ENCODE measurements around the gene CUL5. TPM values are rescaled to one million over a fixed set of nuclear protein-coding genes. Genes with fewer than 3 reads are reported as not detected.

CUL5 gene
- total RNA-seq, 2 experiments from 2014 or later = 18.8 to 39.7 TPM

GRCh38 chr11:108019870-108020540 is 11.3 kb downstream of the CUL5 start:
- Histone ChIP-seq H2AFZ (ENCODE audit: low read length) (no peak overlapping the region), H4K20me1 (ENCODE audit: insufficient read depth, low read length) (peaks cover 28% of the 10 kb centered on the region), H3K4me1 (ENCODE audit: insufficient read depth, low read length, poor library complexity, severe bottlenecking) (no peaks in the 10 kb centered on the region), H3K4me2 (ENCODE audit: low read length) (no peak overlapping the region), H3K27ac (ENCODE audit: low read depth, low read length, poor library complexity, severe bottlenecking) (no peak overlapping the region), H3K4me3 (ENCODE audit: low read depth, low read length, poor library complexity, severe bottlenecking) (no peak overlapping the region), H3K79me2 (ENCODE audit: insufficient read depth, low read depth, low read length) (peaks cover 100% of the 10 kb centered on the region), H3K9me2 (ENCODE audit: insufficient read depth, low read length) (0 out of 2 replicates have a peak, but pooled peaks cover 2% of the 10 kb centered on the region), H3K9me3 (ENCODE audit: low read length) (no peaks in the 10 kb centered on the region), H3K36me3 (ENCODE audit: insufficient read depth, low read length) (peaks cover 24% of the 10 kb centered on the region)
- no peak for TF ChIP-seq EZH2phosphoT487 (IDR thresholded peaks at IDR 0.05; ENCODE audit: borderline replicate concordance, low read depth, low read length)
- TF ChIP-seq CTCF (conservative IDR thresholded peaks at IDR 0.05; ENCODE audit: low read length) = no peak
- ChIA-PET POLR2A (interaction anchor here (0.7 to 1.0 kb wide), 5 partner anchors 8 to 804 kb away, joined by 3 to 4 read pairs (median 4); no protein-coding TSS in a partner anchor), CTCF (ENCODE audit: unreplicated experiment) (no interaction called here)
- intact Hi-C loops (cut with micrococcal nuclease; ENCODE audit: unreplicated experiment) = no loop called here
- no TSS peak for BruUV-seq (replicated peaks)
- DNase-seq (ENCODE audit: low spot score) = no peak

GRCh38 chr11:108025387-108026080 is 16.8 kb downstream of the CUL5 start:
- Histone ChIP-seq H3K79me2 (ENCODE audit: insufficient read depth, low read depth, low read length) (peaks cover 100% of the 10 kb centered on the region), H3K4me3 (ENCODE audit: low read depth, low read length, poor library complexity, severe bottlenecking) (no peak overlapping the region), H3K4me1 (ENCODE audit: insufficient read depth, low read length, poor library complexity, severe bottlenecking) (no peaks in the 10 kb centered on the region), H3K9me2 (ENCODE audit: insufficient read depth, low read length) (0 out of 2 replicates have a peak, but pooled peaks cover 2% of the 10 kb centered on the region), H2AFZ (ENCODE audit: low read length) (no peak overlapping the region), H3K36me3 (ENCODE audit: insufficient read depth, low read length) (peaks cover 45% of the 10 kb centered on the region), H3K4me2 (ENCODE audit: low read length) (no peak overlapping the region), H3K9me3 (ENCODE audit: low read length) (no peaks in the 10 kb centered on the region), H3K27ac (ENCODE audit: low read depth, low read length, poor library complexity, severe bottlenecking) (no peak overlapping the region), H4K20me1 (ENCODE audit: insufficient read depth, low read length) (peaks cover 20% of the 10 kb centered on the region)
- POLR2A ChIA-PET = no interaction called here
- intact Hi-C loops (cut with micrococcal nuclease; ENCODE audit: unreplicated experiment) = no loop called here
- CTCF ChIA-PET (ENCODE audit: unreplicated experiment) = no interaction called here
- no peak for TF ChIP-seq CTCF (conservative IDR thresholded peaks at IDR 0.05; ENCODE audit: low read length)
- no peak for TF ChIP-seq EZH2phosphoT487 (IDR thresholded peaks at IDR 0.05; ENCODE audit: borderline replicate concordance, low read depth, low read length)
- no TSS peak for BruUV-seq (replicated peaks)
- no peak for DNase-seq (ENCODE audit: low spot score)
